Endothelial cell (in vitro differentiated cells): ENCODE results near the gene P3H3. TPM values are rescaled to one million over a fixed set of nuclear protein-coding genes. Genes with fewer than 3 reads are reported as not detected.

Source experiments
- DNase-seq: peaks from one replicate; pipeline ENCODE4 v3.0.0; 2021; ENCODE audit warnings: low spot score
- H3K27ac Mint-ChIP-seq: one replicate; pipeline ENCODE4 v1.8.0; 2021; ENCODE audit warnings: mixed read lengths, inconsistent platforms; ENCODE audit not compliant: unreplicated experiment
- H3K27me3 Mint-ChIP-seq: one replicate; pipeline ENCODE4 v1.8.0; 2021; ENCODE audit warnings: mild to moderate bottlenecking, moderate library complexity, mixed read lengths, inconsistent platforms; ENCODE audit not compliant: unreplicated experiment
- H3K36me3 Mint-ChIP-seq: one replicate; pipeline ENCODE4 v1.8.0; 2021; ENCODE audit warnings: mild to moderate bottlenecking, low read depth, mixed read lengths, inconsistent platforms; ENCODE audit not compliant: unreplicated experiment
- H3K4me1 Mint-ChIP-seq: one replicate; pipeline ENCODE4 v1.8.0; 2021; ENCODE audit warnings: mild to moderate bottlenecking, mixed read lengths, inconsistent platforms; ENCODE audit not compliant: unreplicated experiment
- H3K4me3 Mint-ChIP-seq: one replicate; pipeline ENCODE4 v1.8.0; 2021; ENCODE audit warnings: mild to moderate bottlenecking, mixed read lengths, inconsistent platforms; ENCODE audit not compliant: unreplicated experiment
- H3K9me3 Mint-ChIP-seq: one replicate; pipeline ENCODE4 v1.8.0; 2021; ENCODE audit warnings: mixed read lengths, inconsistent platforms; ENCODE audit not compliant: unreplicated experiment
- CTCF ChIP-seq: fragments of 200-600 bp; sonication (generic); IDR thresholded peaks from one replicate; pipeline ENCODE4 v1.5.0; 2021; ENCODE audit warnings: antibody characterized with exemption; ENCODE audit not compliant: unreplicated experiment
- total RNA-seq: library from RNA; stranded (reverse); fragmentation: NEBNext Ultra II Directional; extraction: Animal tissue kit (Norgen Biotek cat#: 25700); gene quantifications from one replicate; pipeline ENCODE4 v1.2.1, GENCODE V29; 2021; ENCODE audit not compliant: unreplicated experiment

Gene P3H3
- total RNA-seq, 1 donor from 2014 or later = 48.8 TPM

- Mint-ChIP-seq H3K4me3 (no peak overlapping the region), H3K27ac (no peak overlapping the region), H3K36me3 (peaks cover 34% of the 10 kb centered on the region), H3K27me3 (peaks cover 13% of the 10 kb centered on the region), H3K4me1 (no peaks in the 10 kb centered on the region), H3K9me3 (no peaks in the 10 kb centered on the region)
- peak; percentile 36 for DNase-seq
- TF ChIP-seq CTCF = peak; percentile 17
Observed at GRCh38 chr12:6843118-6843902, 15.1 kb downstream of the P3H3 start.

GRCh38 chr12:6845395-6845794 is 17.2 kb downstream of the P3H3 start:
- H3K27ac Mint-ChIP-seq = no peak overlapping the region
- H3K4me1 Mint-ChIP-seq = peaks cover 4% of the 10 kb centered on the region
- no peak for DNase-seq
- peaks cover 49% of the 10 kb centered on the region for H3K36me3 Mint-ChIP-seq
- H3K9me3 Mint-ChIP-seq = no peaks in the 10 kb centered on the region
- peaks cover 14% of the 10 kb centered on the region for H3K27me3 Mint-ChIP-seq
- no peak for TF ChIP-seq CTCF
- no peak overlapping the region for H3K4me3 Mint-ChIP-seq

GRCh38 chr12:6846316-6846869 is 18.2 kb downstream of the P3H3 start:
- Mint-ChIP-seq H3K9me3 (no peaks in the 10 kb centered on the region), H3K4me1 (peaks cover 11% of the 10 kb centered on the region), H3K27me3 (peaks cover 14% of the 10 kb centered on the region), H3K27ac (no peak overlapping the region), H3K4me3 (no peak overlapping the region), H3K36me3 (peaks cover 49% of the 10 kb centered on the region)
- TF ChIP-seq CTCF = no peak
- no peak for DNase-seq

- Mint-ChIP-seq H3K4me3 (no peak overlapping the region), H3K36me3 (peaks cover 47% of the 10 kb centered on the region), H3K27ac (peak overlapping the region; percentile 27), H3K4me1 (peaks cover 18% of the 10 kb centered on the region), H3K9me3 (no peaks in the 10 kb centered on the region), H3K27me3 (peaks cover 15% of the 10 kb centered on the region)
- no peak for TF ChIP-seq CTCF
- DNase-seq = no peak
Observed at GRCh38 chr12:6847676-6848075, 19.5 kb downstream of the P3H3 start.

GRCh38 chr12:6849427-6849826 is 21.2 kb downstream of the P3H3 start:
- peak overlapping the region; percentile 37 for H3K4me3 Mint-ChIP-seq
- H3K9me3 Mint-ChIP-seq = no peaks in the 10 kb centered on the region
- peaks cover 13% of the 10 kb centered on the region for H3K27me3 Mint-ChIP-seq
- H3K36me3 Mint-ChIP-seq = peaks cover 44% of the 10 kb centered on the region
- no peak for TF ChIP-seq CTCF
- no peak overlapping the region for H3K27ac Mint-ChIP-seq
- DNase-seq = no peak
- H3K4me1 Mint-ChIP-seq = peaks cover 27% of the 10 kb centered on the region
